GM18511 (cell line): Measurements from ENCODE around the gene ZNF512.
A peak's percentile ranks its signal among the peaks of the same experiment; 100 is the strongest.
"Not testable (repeated sequence)": the region's sequence is repeated elsewhere in the genome, so short reads cannot be mapped to it uniquely, and the experiment has no call there.

Experiments used
- ATAC-seq: cut with Tn5 transposase; IDR thresholded peaks from one replicate; pipeline ENCODE4 v1.9.1; 2021; ENCODE audit warnings: mild to moderate bottlenecking, moderate library complexity; ENCODE audit not compliant: unreplicated experiment

ZNF512 gene, protein sequence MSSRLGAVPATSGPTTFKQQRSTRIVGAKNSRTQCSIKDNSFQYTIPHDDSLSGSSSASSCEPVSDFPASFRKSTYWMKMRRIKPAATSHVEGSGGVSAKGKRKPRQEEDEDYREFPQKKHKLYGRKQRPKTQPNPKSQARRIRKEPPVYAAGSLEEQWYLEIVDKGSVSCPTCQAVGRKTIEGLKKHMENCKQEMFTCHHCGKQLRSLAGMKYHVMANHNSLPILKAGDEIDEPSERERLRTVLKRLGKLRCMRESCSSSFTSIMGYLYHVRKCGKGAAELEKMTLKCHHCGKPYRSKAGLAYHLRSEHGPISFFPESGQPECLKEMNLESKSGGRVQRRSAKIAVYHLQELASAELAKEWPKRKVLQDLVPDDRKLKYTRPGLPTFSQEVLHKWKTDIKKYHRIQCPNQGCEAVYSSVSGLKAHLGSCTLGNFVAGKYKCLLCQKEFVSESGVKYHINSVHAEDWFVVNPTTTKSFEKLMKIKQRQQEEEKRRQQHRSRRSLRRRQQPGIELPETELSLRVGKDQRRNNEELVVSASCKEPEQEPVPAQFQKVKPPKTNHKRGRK

DNA sequence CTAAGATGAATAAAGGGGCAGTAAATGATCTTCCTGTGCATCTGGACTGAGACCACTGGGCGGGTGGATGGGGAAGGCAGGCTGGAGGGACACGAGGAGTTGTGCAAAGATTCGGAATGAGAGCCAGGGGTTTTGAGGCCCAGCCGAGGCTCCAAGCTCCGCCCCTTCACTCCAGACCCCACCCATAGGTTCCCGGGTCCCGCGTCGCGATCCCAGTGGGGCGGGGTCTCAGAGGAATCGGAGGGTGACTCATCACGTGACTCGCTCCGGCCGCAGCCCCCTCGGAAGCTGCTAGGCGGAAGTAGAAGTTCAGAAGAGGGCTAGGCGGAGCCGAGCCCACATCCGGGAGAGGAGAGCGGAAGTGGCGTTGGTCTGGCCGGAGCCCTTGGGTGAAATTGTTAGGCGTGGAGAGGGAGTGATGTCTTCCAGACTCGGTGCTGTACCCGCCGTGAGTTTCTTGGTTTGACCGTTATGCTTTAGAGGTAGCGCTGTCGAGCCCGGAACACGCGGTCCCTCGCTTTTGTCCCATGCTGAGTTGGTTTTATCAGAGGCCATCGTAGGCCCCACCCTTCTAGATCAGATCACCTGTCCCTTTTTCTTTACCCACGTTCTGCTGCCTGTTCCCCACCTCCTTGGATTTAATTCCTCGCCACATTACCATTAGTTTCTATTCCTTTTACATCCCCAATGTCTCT, at the start of gene ZNF512:
TSS of gene ZNF512 (plus strand) at position 348 of the 695 bp plus-strand sequence. CDS start at position 419, 71 bp downstream.
- peak; percentile 94 for ATAC-seq

DNA sequence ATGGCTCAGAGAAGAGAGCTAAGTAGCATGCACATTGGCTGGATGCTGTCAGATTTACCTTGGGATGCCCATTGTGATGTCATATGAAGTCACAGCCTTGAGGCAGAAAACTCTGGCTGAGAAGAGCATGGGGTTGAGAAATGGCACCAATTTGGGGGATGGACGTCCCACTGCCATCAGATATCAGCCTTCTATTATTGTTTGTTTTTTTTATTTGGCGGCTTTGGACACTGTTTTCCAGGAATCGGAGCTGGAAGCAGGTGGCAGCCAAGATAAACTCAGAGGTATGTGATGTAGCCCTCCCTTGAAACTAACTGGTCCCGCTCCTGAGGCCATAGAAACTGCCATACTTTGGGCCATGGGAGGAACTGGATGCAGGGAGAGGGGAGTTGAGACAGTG, 45.6 kb upstream of the ZNF512 start:
- no peak for ATAC-seq

GRCh38 chr2:27538839-27539450, 43.9 kb upstream of the ZNF512 start:
- ATAC-seq = not testable (repeated sequence)

DNA sequence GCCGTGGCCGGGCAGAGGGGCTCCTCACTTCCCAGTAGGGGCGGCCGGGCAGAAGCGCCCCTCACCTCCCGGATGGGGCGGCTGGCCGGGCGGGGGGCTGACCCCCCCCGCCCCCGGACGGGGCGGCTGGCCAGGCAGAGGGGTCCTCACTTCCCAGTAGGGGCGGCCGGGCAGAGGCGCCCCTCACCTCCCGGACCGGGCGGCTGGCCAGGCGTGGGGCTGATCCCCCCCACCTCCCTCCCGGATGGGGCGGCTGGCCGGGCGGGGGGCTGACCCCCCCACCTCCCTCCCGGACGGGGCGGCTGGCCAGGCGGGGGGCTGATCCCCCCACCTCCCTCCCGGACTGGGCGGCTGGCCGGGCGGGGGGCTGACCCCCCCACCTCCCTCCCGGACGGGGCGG, 43.2 kb upstream of the ZNF512 start:
- ATAC-seq = not testable (repeated sequence)

DNA sequence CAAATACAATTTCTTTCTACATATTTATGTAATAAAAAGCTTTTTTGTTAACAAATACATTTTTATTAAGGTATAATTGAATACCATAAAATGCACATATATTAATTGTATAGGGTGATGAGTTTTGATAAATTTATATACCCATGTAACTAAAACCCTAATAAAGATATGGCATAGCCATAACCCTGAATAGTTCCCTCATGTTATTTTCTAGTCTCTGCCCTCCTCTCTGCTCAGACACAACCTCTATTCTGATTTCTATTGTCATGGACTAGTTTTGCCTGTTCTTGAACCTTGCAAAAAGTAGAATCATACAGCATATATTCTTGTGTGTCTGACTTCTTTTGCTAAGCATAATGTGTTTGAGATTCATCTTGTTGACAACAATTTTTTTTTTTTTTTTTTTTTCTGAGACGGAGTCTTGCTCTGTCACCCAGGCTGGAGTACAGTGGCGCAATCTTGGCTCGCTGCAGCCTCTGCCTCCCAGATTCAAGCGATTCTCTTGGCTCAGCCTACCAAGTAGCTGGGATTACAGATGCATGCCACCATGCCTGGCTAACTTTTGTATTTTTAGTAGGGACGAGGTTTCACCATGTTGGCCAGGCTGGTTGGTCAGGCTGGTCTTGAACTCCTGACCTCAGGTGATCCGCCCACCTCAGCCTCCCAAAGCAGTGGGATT, 38.6 kb upstream of the ZNF512 start:
- no peak for ATAC-seq

GRCh38 chr2:27545348-27546141, 37.3 kb upstream of the ZNF512 start:
- ATAC-seq = no peak

- ATAC-seq = no peak
These were observed 33.5 kb upstream of the ZNF512 start for GRCh38 chr2:27549303-27549702.

DNA sequence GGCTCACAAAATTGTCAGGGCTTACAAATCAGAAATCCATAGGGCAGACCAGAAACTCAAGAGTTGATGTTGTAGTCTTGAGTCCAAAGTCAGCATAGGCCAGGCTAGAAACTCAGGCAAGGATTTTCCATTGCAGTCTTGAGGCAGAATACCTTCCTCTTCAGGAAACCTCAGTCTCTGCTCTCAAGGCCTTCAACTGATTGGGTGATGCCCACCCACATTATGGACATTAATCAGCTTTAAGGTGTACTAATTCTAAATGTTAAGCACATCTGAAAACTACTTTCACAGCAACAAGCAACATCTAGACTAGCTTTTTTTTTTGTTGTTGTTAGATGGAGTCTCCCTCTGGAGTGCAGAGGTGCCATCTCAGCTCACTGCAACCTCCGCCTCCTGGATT, 31.3 kb upstream of the ZNF512 start:
- ATAC-seq = no peak

GRCh38 chr2:27552941-27553340, 29.9 kb upstream of the ZNF512 start:
- ATAC-seq = no peak

- not testable (repeated sequence) for ATAC-seq
These were observed 28.4 kb upstream of the ZNF512 start for GRCh38 chr2:27554451-27554850.

DNA sequence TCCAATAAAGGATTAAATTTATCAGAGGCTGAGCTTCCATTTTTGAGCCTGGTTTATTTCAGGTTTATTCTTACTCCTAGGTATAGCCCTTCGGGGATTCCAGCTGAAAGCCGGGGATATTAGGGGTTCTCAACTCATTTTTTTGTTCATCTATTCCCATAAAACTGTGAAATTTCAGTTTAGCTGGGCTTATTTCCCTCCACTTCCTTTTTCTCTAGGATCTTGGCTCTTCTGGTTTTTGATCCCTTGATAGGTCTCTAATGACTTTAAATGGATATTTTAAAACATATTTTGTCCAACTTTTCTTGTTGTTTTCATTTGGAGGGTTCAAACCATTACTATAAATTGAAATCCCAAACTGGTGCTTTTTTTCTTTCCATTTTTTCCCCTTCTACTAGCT, 23.6 kb upstream of the ZNF512 start:
- ATAC-seq = no peak

- ATAC-seq = no peak
These were observed 21.8 kb upstream of the ZNF512 start for GRCh38 chr2:27561060-27561459.

DNA sequence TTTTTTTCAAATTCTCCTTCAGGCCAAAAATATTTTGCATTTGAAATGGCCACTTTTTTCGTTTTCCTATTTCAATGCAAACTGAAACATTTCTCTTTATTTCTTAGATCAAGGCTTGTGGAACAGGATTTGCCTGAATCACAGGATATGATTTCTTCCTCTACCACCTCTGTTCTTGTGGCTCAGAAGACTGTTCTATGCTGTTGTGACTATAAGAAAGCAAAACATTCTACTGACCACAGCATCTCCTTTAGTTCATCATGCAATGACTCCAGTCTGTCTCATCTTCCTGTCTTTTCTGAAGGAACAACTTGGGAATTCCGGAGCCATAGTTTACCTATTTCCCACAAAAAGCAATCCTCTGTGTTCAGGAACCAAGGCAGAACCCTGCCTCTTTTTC, 16.2 kb upstream of the ZNF512 start:
- ATAC-seq = no peak

DNA sequence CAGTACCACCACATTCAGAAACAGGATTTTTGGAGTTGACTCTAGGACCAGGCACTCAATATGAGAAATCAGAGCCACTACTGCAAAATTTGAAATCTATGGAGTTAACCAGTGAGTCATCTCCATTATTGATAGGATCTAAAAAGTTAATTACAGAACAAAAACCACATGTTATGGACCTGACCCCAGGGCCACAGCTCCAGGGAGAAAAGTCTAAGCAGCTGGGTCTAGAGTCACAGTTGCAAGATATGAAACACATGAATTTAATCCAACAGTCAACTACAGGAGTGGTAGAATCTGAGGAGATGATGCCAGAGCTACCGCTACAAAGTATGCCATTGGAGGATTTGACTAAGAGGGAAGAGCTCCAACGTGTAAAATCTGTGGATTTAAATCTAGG, 13.4 kb upstream of the ZNF512 start:
- ATAC-seq = no peak

DNA sequence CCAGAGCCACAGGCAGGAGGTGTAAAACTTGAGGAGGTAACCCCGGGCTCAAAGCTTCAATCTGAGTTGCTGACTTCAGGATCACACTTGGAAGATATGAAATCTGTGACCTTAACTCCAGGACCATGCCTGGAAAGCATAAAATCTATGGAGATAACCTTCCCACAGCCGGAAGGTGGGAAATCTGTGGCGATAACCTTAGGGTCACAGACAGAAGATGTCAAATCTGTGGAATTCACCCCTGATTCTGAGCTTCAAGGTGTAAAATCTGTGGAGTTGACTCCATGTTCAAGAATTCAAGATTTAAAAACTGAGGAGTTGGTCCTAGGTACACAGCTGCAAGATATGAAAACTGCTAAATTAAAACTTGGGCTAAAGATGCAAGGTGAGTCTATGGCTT, 11.6 kb upstream of the ZNF512 start:
- no peak for ATAC-seq

GRCh38 chr2:27571681-27572080, 11.2 kb upstream of the ZNF512 start:
- no peak for ATAC-seq

DNA sequence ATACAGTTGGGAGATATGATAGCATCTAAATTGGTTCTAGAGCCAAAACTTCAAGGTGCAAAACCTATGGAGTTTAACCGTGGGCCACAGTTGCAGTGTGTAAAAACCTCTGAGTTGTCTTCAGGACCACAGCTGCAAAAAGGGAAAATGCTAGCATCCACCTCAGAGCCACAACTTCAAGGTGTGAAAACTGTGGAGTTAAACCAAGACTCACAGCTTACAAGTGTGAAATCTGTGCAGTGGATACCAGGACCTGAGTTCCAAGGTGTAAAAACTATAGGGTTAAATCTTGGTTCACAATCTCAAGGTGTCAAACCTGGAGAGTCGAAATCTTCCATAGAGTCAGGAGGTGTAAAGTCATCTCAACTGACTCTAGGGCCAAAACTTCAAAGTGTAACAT, 10.4 kb upstream of the ZNF512 start:
- no peak for ATAC-seq

- no peak for ATAC-seq
These were observed 9.8 kb upstream of the ZNF512 start for GRCh38 chr2:27572998-27573429.

- no peak for ATAC-seq
These were observed 9.4 kb upstream of the ZNF512 start for GRCh38 chr2:27573452-27573851.
